ENCODE results near the gene GPX8.

The GPX8 gene, protein sequence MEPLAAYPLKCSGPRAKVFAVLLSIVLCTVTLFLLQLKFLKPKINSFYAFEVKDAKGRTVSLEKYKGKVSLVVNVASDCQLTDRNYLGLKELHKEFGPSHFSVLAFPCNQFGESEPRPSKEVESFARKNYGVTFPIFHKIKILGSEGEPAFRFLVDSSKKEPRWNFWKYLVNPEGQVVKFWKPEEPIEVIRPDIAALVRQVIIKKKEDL

GRCh38 chr5:55159763-55160492 lies at the start of gene GPX8:
Gene GPX8 (plus strand): TSS chr5:55160171. CDS start chr5:55160193, 22 bp downstream.
- no peak for DNase-seq (ENCODE audit: low read depth in 2 of 2)

DNA sequence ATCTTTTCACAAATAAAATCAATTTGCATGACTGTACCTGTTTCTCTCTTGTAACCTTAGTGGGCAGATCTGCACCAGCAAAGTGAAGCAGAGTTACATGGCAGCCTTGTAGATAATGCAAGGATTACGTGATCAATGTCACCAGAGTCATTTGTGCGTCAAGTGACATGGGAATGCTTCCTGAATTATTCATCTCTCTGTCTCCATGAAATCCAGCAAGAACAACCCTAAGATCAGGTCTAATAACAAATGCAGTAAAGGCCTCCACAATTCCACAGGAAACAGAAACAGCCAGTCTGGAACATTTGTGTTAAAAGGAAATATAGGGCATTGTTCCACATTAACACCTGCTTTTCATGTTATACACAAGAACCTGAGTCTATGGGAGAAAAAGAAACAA lies 49.8 kb upstream of the GPX8 start:
- no peak for DNase-seq (ENCODE audit: low read depth in 2 of 2)

- DNase-seq (ENCODE audit: low read depth in 2 of 2): no peak
These were observed 46.6 kb upstream of the GPX8 start for GRCh38 chr5:55113327-55113726.

GRCh38 chr5:55114061-55114460 lies 45.9 kb upstream of the GPX8 start:
- no peak for DNase-seq (ENCODE audit: low read depth in 2 of 2)

GRCh38 chr5:55123365-55123764 lies 36.6 kb upstream of the GPX8 start:
- no peak for DNase-seq (ENCODE audit: low read depth in 2 of 2)

GRCh38 chr5:55134053-55134722 lies 25.8 kb upstream of the GPX8 start:
- DNase-seq (ENCODE audit: low read depth in 2 of 2): no peak

- DNase-seq (ENCODE audit: low read depth in 2 of 2): no peak
These were observed 23.4 kb upstream of the GPX8 start for GRCh38 chr5:55136521-55136920.

DNA sequence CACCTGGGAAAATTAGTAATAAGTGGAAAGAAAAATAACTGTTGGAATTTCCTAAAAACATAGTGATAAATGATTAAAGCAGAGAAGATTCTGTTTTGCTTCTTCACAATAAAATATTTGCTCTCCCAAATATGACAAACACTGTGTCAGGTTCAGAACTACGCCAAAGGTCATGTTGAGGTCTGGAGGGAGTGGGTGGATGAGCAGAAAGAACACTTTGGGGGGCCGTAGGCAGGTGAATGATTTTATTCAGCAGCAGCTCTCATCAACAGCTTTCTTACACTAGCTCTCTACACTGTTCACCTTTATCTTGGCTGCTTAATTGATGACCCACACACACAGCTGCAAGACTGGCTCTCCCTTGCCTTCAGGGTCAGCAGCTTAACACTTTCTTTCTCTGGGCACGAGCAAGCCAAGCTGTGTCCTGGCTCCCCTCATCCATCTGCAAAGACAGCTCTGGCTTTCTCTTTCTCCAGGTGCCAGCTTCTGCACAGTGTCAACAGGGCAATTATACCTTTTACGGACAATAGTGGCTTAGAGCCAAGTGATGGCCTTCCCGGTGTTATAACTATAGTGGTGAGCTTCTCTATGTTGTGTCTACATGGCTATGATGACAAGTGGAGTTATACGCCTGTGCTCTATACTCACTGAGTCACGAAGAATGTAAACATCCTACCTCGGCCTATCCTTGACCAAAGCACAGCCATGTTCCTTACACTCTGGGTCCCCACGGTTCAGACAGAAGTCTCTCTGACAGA lies 18.9 kb upstream of the GPX8 start:
- no peak for DNase-seq (ENCODE audit: low read depth in 2 of 2)

GRCh38 chr5:55141945-55142690 lies 17.9 kb upstream of the GPX8 start:
- DNase-seq (ENCODE audit: low read depth in 2 of 2): no peak

- DNase-seq (ENCODE audit: low read depth in 2 of 2): no peak
These were observed 16.3 kb upstream of the GPX8 start for GRCh38 chr5:55143624-55144023.

DNA sequence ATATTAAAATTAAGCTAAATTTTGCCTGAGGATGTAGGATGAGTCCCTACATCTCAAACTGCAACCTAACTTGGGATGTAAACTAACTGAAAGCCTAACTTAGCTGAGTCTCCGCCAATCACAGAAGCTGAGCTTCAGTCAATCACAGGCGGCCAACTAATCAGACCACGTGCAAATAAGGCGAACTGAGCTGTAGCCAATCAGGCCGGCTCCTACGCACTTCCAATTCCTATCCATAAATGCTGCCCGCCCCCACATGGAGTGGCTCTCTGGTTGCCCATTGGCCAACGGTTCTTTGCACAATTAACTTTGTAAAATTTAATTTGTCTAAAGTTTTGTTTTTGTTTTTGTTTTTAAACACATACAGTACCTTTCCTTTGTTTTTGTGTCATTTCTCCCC lies 13.9 kb upstream of the GPX8 start:
- DNase-seq (ENCODE audit: low read depth in 2 of 2): no peak

DNA sequence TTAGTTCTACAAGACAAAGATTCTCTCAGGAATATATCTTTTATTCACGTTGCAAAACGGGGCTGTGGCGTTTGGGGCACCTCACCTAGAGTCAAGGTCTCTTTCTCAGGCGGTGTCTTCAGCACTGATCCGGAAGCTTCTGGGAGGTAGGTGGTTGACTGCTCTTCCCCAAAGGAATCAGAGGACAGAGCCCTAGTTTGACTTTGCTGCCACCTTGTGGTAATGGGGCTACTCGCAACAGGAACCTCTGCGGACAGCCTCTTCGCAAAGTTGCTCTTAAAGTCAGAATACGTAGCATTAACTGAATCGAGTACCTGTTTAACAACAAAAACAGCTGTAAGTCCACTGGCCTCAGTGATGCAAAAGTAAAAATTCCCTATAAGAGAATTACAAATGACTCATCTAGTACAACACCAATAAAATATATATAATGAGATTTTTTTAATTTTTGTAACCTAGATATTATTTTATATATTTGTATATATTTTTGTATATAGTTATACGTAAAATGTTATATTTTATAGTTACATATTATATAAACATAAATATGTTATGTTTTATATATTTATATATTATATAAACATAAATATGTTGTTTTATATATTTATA lies 13.3 kb upstream of the GPX8 start:
- peak; percentile 66 to 76 for DNase-seq (ENCODE audit: low read depth in 2 of 2)

GRCh38 chr5:55149308-55149795 lies 10.6 kb upstream of the GPX8 start:
- DNase-seq (ENCODE audit: low read depth in 2 of 2): no peak

DNA sequence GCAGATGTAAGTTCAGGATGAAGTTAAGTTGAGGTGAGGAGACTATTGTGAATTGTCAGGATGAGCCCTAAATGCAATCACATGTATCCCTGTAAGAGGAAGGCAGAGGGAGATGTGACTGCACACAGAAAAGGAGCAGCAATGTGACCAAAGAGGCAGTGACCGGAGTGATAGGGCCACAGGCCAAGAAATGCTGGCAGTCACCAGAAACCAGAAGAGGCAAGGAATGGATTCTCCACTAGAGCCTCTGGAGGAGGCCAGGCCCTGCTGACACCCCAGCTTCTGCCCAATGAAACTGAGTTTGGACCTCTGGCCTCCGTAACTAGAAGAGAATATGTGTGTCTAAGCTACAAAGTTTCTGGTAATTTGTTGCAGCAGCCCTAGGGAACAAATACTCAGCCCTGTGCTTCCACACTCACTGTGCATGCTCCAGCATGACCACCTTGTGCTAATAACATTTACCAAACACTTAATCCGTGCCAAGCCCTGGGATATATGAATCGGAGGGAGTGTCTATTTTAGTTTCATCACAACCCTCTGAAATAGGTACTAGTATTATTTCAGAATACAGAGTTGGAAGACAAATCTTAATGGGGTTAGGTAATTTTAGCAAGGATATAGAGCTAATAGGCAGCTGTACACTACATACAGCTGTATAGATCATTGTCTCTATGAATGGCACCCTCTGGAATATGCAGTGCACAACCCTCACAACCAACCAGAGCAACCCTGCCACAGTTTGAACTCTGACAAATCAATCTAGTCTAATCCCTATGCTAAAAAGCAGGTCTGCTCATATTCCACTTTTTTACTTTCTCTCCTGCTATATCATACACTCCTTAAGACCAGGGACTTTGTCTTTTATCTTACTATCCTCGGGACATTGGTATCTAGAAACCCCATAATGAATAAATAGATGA lies 7.8 kb upstream of the GPX8 start:
- DNase-seq (ENCODE audit: low read depth in 2 of 2): no peak

GRCh38 chr5:55154873-55155272 lies 5.1 kb upstream of the GPX8 start:
- no peak for DNase-seq (ENCODE audit: low read depth in 2 of 2)

DNA sequence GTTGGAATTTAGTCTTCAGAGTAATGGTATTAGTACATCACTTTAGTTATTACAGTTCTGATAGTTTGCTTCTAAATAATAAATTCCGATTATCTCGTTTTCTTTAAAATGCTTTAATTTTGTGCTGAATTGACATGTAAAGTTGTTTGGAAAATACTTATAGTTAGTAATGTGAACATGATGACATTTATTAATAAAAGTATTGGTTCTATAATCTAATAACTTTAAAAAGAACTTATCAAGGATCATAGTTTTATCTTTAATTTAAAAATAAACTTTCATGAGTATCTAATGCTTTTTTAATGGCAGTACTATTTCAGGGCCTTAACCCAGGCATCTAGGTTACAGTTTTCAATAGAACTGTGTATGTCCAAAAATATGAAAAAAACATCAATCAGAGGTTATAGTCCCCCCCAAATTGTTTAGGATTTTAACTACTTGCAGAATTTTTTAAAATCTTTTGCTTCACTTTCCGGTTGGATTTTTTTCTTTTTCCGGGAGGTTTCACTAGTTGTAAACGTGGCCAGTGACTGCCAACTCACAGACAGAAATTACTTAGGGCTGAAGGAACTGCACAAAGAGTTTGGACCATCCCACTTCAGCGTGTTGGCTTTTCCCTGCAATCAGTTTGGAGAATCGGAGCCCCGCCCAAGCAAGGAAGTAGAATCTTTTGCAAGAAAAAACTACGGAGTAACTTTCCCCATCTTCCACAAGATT lies 680 bp downstream of the GPX8 start:
- DNase-seq (ENCODE audit: low read depth in 2 of 2): no peak

- DNase-seq (ENCODE audit: low read depth in 2 of 2): no peak
These were observed 2.7 kb downstream of the GPX8 start for GRCh38 chr5:55162666-55163065.

- no peak for DNase-seq (ENCODE audit: low read depth in 2 of 2)
These were observed 11.5 kb downstream of the GPX8 start for GRCh38 chr5:55171471-55171870.

Measured in stimulated activated CD4-positive, alpha-beta T cell treated with anti-CD3 and anti-CD28 coated beads, Interleukin-15, amount 100 ng/mL, for 48 hours (primary cell).